ENCODE results near the gene FBXL19. TPM values are rescaled to one million over a fixed set of nuclear protein-coding genes. Genes with fewer than 3 reads are reported as not detected.

The FBXL19 gene
- polyA plus RNA-seq, 1 donor from 2014 or later: 99.6 TPM

GRCh38 chr16:30966033-30966619 is 42.8 kb downstream of the FBXL19 start:
- Histone ChIP-seq H3K27me3 (ENCODE audit: insufficient read depth, low read depth, low read length) (no peaks in the 10 kb centered on the region), H3F3A (ENCODE audit: insufficient read depth, low read length, poor library complexity, severe bottlenecking) (no peaks in the 10 kb centered on the region), H3K36me3 (ENCODE audit: insufficient read depth, low read length) (no peaks in the 10 kb centered on the region), H2AFZ (ENCODE audit: low read depth, low read length) (no peak overlapping the region), H3K9ac (ENCODE audit: low read length) (no peak overlapping the region), H3K27ac (ENCODE audit: low read length) (no peak overlapping the region), H3K79me2 (replicated peaks; ENCODE audit: insufficient read depth, low read length) (no peaks in the 10 kb centered on the region), H3K4me2 (ENCODE audit: low read length) (no peak overlapping the region), H3K4me3 (ENCODE audit: low read length) (no peak overlapping the region), H4K20me1 (ENCODE audit: insufficient read depth) (no peaks in the 10 kb centered on the region), H3K9me2 (ENCODE audit: insufficient read depth, low read length) (no peaks in the 10 kb centered on the region), H3K9me3 (ENCODE audit: low read length) (no peaks in the 10 kb centered on the region)
- TF ChIP-seq CTCF (IDR thresholded peaks at IDR 0.05; ENCODE audit: poor library complexity, severe bottlenecking): no peak

GRCh38 chr16:30967795-30968194 is 44.4 kb downstream of the FBXL19 start:
- Histone ChIP-seq H4K20me1 (ENCODE audit: insufficient read depth) (no peaks in the 10 kb centered on the region), H3K4me3 (ENCODE audit: low read length) (no peak overlapping the region), H3K79me2 (replicated peaks; ENCODE audit: insufficient read depth, low read length) (no peaks in the 10 kb centered on the region), H3K9ac (ENCODE audit: low read length) (no peak overlapping the region), H3F3A (ENCODE audit: insufficient read depth, low read length, poor library complexity, severe bottlenecking) (no peaks in the 10 kb centered on the region), H3K36me3 (ENCODE audit: insufficient read depth, low read length) (no peaks in the 10 kb centered on the region), H3K27ac (ENCODE audit: low read length) (no peak overlapping the region), H3K9me3 (ENCODE audit: low read length) (no peaks in the 10 kb centered on the region), H2AFZ (ENCODE audit: low read depth, low read length) (no peak overlapping the region), H3K27me3 (ENCODE audit: insufficient read depth, low read depth, low read length) (no peaks in the 10 kb centered on the region), H3K9me2 (ENCODE audit: insufficient read depth, low read length) (no peaks in the 10 kb centered on the region), H3K4me2 (ENCODE audit: low read length) (no peak overlapping the region)
- TF ChIP-seq RAD21 (conservative IDR thresholded peaks at IDR 0.05) (no peak), TAF1 (IDR thresholded peaks at IDR 0.05; ENCODE audit: low read depth) (no peak), EP300 (conservative IDR thresholded peaks at IDR 0.05; ENCODE audit: poor library complexity, severe bottlenecking) (no peak), EZH2 (IDR thresholded peaks at IDR 0.05; ENCODE audit: borderline replicate concordance, insufficient read depth, low read length, poor library complexity, severe bottlenecking) (no peak), POLR2AphosphoS5 (IDR thresholded peaks at IDR 0.05) (no peak), MXI1 (conservative IDR thresholded peaks at IDR 0.05; ENCODE audit: poor library complexity, severe bottlenecking) (no peak), CTCF (IDR thresholded peaks at IDR 0.05; ENCODE audit: poor library complexity, severe bottlenecking) (no peak), SMC3 (conservative IDR thresholded peaks at IDR 0.05; ENCODE audit: poor library complexity) (no peak)
- TF ChIP-seq, protein P1, sequence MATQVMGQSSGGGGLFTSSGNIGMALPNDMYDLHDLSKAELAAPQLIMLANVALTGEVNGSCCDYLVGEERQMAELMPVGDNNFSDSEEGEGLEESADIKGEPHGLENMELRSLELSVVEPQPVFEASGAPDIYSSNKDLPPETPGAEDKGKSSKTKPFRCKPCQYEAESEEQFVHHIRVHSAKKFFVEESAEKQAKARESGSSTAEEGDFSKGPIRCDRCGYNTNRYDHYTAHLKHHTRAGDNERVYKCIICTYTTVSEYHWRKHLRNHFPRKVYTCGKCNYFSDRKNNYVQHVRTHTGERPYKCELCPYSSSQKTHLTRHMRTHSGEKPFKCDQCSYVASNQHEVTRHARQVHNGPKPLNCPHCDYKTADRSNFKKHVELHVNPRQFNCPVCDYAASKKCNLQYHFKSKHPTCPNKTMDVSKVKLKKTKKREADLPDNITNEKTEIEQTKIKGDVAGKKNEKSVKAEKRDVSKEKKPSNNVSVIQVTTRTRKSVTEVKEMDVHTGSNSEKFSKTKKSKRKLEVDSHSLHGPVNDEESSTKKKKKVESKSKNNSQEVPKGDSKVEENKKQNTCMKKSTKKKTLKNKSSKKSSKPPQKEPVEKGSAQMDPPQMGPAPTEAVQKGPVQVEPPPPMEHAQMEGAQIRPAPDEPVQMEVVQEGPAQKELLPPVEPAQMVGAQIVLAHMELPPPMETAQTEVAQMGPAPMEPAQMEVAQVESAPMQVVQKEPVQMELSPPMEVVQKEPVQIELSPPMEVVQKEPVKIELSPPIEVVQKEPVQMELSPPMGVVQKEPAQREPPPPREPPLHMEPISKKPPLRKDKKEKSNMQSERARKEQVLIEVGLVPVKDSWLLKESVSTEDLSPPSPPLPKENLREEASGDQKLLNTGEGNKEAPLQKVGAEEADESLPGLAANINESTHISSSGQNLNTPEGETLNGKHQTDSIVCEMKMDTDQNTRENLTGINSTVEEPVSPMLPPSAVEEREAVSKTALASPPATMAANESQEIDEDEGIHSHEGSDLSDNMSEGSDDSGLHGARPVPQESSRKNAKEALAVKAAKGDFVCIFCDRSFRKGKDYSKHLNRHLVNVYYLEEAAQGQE (IDR thresholded peaks at IDR 0.05; ENCODE audit: borderline replicate concordance): no peak

All from neural cell (in vitro differentiated cells).